OCI-LY1 (cell line): Measurements from ENCODE around the gene HNRNPA0.

Experiments used
- H2AFZ ChIP-seq: fragments of 200-600 bp; sonication (generic), shearing (Covaris generic); 2 replicates; pipeline ENCODE4 v1.6.0; 2014; ENCODE audit warnings: antibody characterized with exemption, mild to moderate bottlenecking, low read length
- H3F3A ChIP-seq: fragments of 200-600 bp; sonication (generic), shearing (Covaris generic); 2 replicates; pipeline ENCODE4 v1.6.0; 2014; ENCODE audit warnings: mild to moderate bottlenecking, antibody characterized with exemption, low read length, moderate library complexity; ENCODE audit not compliant: insufficient read depth
- H3K27ac ChIP-seq: fragments of 200-600 bp; sonication (generic); 2 replicates; pipeline ENCODE4 v1.5.1; 2014; ENCODE audit warnings: low read length, mixed run types, mild to moderate bottlenecking, low read depth; ENCODE audit not compliant: poor library complexity, severe bottlenecking
- H3K27me3 ChIP-seq: fragments of 200-600 bp; sonication (generic); 2 replicates; pipeline ENCODE4 v1.6.0; 2014; ENCODE audit warnings: antibody characterized with exemption, mild to moderate bottlenecking, low read length, moderate library complexity; ENCODE audit not compliant: insufficient read depth
- H3K36me3 ChIP-seq: fragments of 200-600 bp; sonication (generic); 2 replicates; pipeline ENCODE4 v1.6.1; 2014; ENCODE audit warnings: mild to moderate bottlenecking, antibody characterized with exemption, low read length, moderate library complexity, mixed read lengths; ENCODE audit not compliant: insufficient read depth
- H3K4me1 ChIP-seq: fragments of 200-600 bp; sonication (generic); 2 replicates; pipeline ENCODE4 v1.5.1; 2014; ENCODE audit warnings: mild to moderate bottlenecking, low read length, moderate library complexity; ENCODE audit not compliant: insufficient read depth, severe bottlenecking
- H3K4me2 ChIP-seq: fragments of 200-600 bp; sonication (generic), shearing (Covaris generic); 2 replicates; pipeline ENCODE4 v1.6.1; 2014; ENCODE audit warnings: low read length
- H3K4me3 ChIP-seq: fragments of 200-600 bp; sonication (generic); 2 replicates; pipeline ENCODE4 v1.5.1; 2014; ENCODE audit warnings: low read length, low read depth, mild to moderate bottlenecking, mixed read lengths; ENCODE audit not compliant: poor library complexity, severe bottlenecking
- H3K79me2 ChIP-seq: fragments of 200-600 bp; shearing (Covaris generic); 2 replicates; pipeline ENCODE4 v1.6.1; 2016; ENCODE audit warnings: mixed run types, low read length, mixed read lengths; ENCODE audit not compliant: insufficient read depth
- H3K9ac ChIP-seq: fragments of 200-600 bp; sonication (generic), shearing (Covaris generic); 2 replicates; pipeline ENCODE4 v1.6.1; 2014; ENCODE audit warnings: mild to moderate bottlenecking, low read length, mixed read lengths
- H3K9me2 ChIP-seq: fragments of 200-600 bp; sonication (generic), shearing (Covaris generic); 2 replicates; pipeline ENCODE4 v1.6.1; 2014; ENCODE audit warnings: low read depth, mild to moderate bottlenecking, low read length, mixed read lengths
- H3K9me3 ChIP-seq: fragments of 200-600 bp; shearing (Covaris generic); 2 replicates; pipeline ENCODE4 v1.6.1; 2014; ENCODE audit warnings: low read length, mixed read lengths
- H4K20me1 ChIP-seq: fragments of 200-600 bp; sonication (generic), shearing (Covaris generic); 2 replicates; pipeline ENCODE4 v1.6.0; 2016; ENCODE audit warnings: mild to moderate bottlenecking, low read length; ENCODE audit not compliant: insufficient read depth
- EZH2 ChIP-seq: fragments of 200-600 bp; sonication (generic), shearing (Covaris generic); IDR thresholded peaks from 2 replicates; pipeline ENCODE4 v1.8.0; 2017; ENCODE audit warnings: borderline replicate concordance, mixed run types, mild to moderate bottlenecking, antibody characterized with exemption, low read length, moderate library complexity, mixed read lengths
- TF ChIP-seq, protein P1 (sequence below): fragments of 200-600 bp; sonication (generic), shearing (Covaris generic); IDR thresholded peaks from 2 replicates; pipeline ENCODE4 v1.5.1; 2017; ENCODE audit warnings: mild to moderate bottlenecking, antibody characterized with exemption, low read length, moderate library complexity, mixed read lengths

The HNRNPA0 gene

DNA sequence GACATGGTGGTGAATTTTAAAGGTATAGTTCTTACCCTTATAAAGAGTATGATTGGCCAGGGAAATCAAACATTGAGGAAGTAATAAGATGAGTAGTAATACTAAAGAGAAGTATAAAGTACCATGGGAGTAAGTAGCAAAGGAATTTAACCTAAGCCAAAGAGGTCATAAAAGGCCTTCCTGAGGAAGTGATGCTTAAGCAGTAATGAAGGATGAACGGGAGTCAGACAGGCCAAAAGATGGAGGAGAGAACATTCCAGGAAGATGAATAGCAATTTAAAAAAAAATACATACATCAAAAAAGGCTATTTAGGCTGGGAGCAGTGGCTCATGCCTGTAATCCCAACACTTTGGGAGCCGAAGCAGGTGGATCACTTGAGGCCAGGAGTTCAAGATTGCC, 47.3 kb downstream of the HNRNPA0 start:
- Histone ChIP-seq H3K79me2 (no peaks in the 10 kb centered on the region), H3K4me3 (no peak overlapping the region), H3K9me3 (no peaks in the 10 kb centered on the region), H3K36me3 (no peaks in the 10 kb centered on the region), H4K20me1 (no peaks in the 10 kb centered on the region), H3K4me1 (no peaks in the 10 kb centered on the region), H3K27ac (no peak overlapping the region), H3K27me3 (no peaks in the 10 kb centered on the region), H3K9me2 (no peaks in the 10 kb centered on the region), H3F3A (no peaks in the 10 kb centered on the region), H3K4me2 (no peak overlapping the region), H3K9ac (no peak overlapping the region), H2AFZ (no peak overlapping the region)
- TF ChIP-seq, protein P1, sequence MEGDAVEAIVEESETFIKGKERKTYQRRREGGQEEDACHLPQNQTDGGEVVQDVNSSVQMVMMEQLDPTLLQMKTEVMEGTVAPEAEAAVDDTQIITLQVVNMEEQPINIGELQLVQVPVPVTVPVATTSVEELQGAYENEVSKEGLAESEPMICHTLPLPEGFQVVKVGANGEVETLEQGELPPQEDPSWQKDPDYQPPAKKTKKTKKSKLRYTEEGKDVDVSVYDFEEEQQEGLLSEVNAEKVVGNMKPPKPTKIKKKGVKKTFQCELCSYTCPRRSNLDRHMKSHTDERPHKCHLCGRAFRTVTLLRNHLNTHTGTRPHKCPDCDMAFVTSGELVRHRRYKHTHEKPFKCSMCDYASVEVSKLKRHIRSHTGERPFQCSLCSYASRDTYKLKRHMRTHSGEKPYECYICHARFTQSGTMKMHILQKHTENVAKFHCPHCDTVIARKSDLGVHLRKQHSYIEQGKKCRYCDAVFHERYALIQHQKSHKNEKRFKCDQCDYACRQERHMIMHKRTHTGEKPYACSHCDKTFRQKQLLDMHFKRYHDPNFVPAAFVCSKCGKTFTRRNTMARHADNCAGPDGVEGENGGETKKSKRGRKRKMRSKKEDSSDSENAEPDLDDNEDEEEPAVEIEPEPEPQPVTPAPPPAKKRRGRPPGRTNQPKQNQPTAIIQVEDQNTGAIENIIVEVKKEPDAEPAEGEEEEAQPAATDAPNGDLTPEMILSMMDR = no peak
- TF ChIP-seq EZH2 = no peak

DNA sequence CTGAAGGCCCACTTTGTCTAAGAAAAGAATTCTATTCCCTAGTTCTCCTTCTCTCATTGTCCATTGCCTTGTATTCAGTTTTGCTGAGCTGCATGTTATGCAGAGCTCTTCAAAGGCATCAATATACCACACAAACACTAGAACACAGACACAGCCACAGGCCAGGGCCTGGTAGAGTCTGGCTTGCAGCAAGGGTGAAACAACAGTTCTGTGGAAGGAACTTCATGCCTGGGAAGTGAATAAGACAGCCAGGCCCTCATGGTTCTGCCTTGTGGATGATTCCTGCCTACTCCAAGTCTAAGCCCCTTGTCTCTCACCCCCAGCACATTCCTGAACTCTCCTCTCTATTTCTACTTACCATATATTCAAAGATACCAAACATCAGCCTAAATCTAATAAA, 49.1 kb downstream of the HNRNPA0 start:
- H3K9ac ChIP-seq = no peak overlapping the region
- no peak overlapping the region for H3K27ac ChIP-seq
- no peaks in the 10 kb centered on the region for H3F3A ChIP-seq
- no peaks in the 10 kb centered on the region for H3K79me2 ChIP-seq
- no peak overlapping the region for H2AFZ ChIP-seq
- no peaks in the 10 kb centered on the region for H3K9me3 ChIP-seq
- H3K9me2 ChIP-seq = no peaks in the 10 kb centered on the region
- H3K36me3 ChIP-seq = no peaks in the 10 kb centered on the region
- no peaks in the 10 kb centered on the region for H3K27me3 ChIP-seq
- H3K4me2 ChIP-seq = no peak overlapping the region
- H4K20me1 ChIP-seq = no peaks in the 10 kb centered on the region
- TF ChIP-seq, protein P1 = no peak
- TF ChIP-seq EZH2 = no peak
- no peaks in the 10 kb centered on the region for H3K4me1 ChIP-seq
- no peak overlapping the region for H3K4me3 ChIP-seq

DNA sequence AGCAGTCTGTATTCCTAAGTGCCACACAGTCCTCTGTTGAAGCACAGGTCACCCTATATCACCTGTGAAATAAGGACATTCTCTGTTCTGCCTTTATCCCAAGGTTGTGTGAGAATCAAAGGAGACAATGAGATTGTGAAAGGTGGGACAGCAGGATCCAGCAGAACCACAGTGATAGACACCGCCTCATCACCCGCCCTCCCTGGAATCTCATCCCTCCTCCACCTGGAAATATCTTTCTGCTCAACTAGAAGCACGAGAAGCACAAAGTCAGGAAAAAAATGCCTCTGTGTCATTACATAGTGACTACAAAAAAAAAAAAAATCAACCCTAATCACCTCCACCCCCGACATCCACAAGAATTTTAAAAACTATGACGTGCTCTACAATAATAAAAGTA, 50.6 kb downstream of the HNRNPA0 start:
- no peak for TF ChIP-seq EZH2
- TF ChIP-seq, protein P1 = no peak
- no peak overlapping the region for H3K9ac ChIP-seq
- no peaks in the 10 kb centered on the region; the same call in 1 of the 2 replicates for H3K27me3 ChIP-seq
- no peaks in the 10 kb centered on the region for H3K79me2 ChIP-seq
- H3F3A ChIP-seq = no peaks in the 10 kb centered on the region
- H3K4me1 ChIP-seq = no peaks in the 10 kb centered on the region
- no peaks in the 10 kb centered on the region for H3K9me2 ChIP-seq
- no peaks in the 10 kb centered on the region for H4K20me1 ChIP-seq
- H3K9me3 ChIP-seq = no peaks in the 10 kb centered on the region
- H3K4me3 ChIP-seq = no peak overlapping the region
- no peaks in the 10 kb centered on the region for H3K36me3 ChIP-seq
- H3K27ac ChIP-seq = no peak overlapping the region
- H2AFZ ChIP-seq = no peak overlapping the region
- H3K4me2 ChIP-seq = no peak overlapping the region
